Measurements from ENCODE around the gene GTPBP10.

GRCh38 chr7:90404777-90405176, 58.3 kb downstream of the GTPBP10 start:
- no peak for TF ChIP-seq EZH2 (IDR thresholded peaks at IDR 0.05; ENCODE audit: borderline replicate concordance)
- TF ChIP-seq CTCF (IDR thresholded peaks at IDR 0.05; ENCODE audit: poor library complexity) = no peak

All from hepatocyte (in vitro differentiated cells).